EL (cell line): ENCODE data around the gene BCAS1.

Source experiments
- DNase-seq: peaks from one replicate; pipeline ENCODE4 v3.0.0-alpha.2; 2016

The BCAS1 gene

GRCh38 chr20:54044156-54044555, 26.2 kb downstream of the BCAS1 start:
- peak; percentile 10 for DNase-seq

- DNase-seq = no peak
These were observed 27.1 kb downstream of the BCAS1 start for GRCh38 chr20:54043076-54043967.

GRCh38 chr20:54042021-54042420, 28.4 kb downstream of the BCAS1 start:
- no peak for DNase-seq

- no peak for DNase-seq
These were observed 29.1 kb downstream of the BCAS1 start for GRCh38 chr20:54041336-54041735.

- no peak for DNase-seq
These were observed 29.9 kb downstream of the BCAS1 start for GRCh38 chr20:54040531-54040930.

GRCh38 chr20:54038961-54039360, 31.4 kb downstream of the BCAS1 start:
- no peak for DNase-seq

- DNase-seq = no peak
These were observed 32.9 kb downstream of the BCAS1 start for GRCh38 chr20:54037525-54037924.

- no peak for DNase-seq
These were observed 40.8 kb downstream of the BCAS1 start for GRCh38 chr20:54029643-54030042.

GRCh38 chr20:54029176-54029575, 41.2 kb downstream of the BCAS1 start:
- no peak for DNase-seq

- no peak for DNase-seq
These were observed 42.0 kb downstream of the BCAS1 start for GRCh38 chr20:54028276-54029011.

GRCh38 chr20:54027704-54028103, 42.7 kb downstream of the BCAS1 start:
- no peak for DNase-seq

GRCh38 chr20:54026295-54027064, 43.9 kb downstream of the BCAS1 start:
- no peak for DNase-seq

GRCh38 chr20:54025251-54025771, 45.1 kb downstream of the BCAS1 start:
- no peak for DNase-seq

GRCh38 chr20:54023406-54023805, 47.0 kb downstream of the BCAS1 start:
- no peak for DNase-seq

GRCh38 chr20:54021446-54022235, 48.8 kb downstream of the BCAS1 start:
- no peak for DNase-seq

GRCh38 chr20:54020868-54021267, 49.5 kb downstream of the BCAS1 start:
- DNase-seq = no peak

GRCh38 chr20:54020348-54020747, 50.0 kb downstream of the BCAS1 start:
- no peak for DNase-seq

GRCh38 chr20:54019585-54019984, 50.8 kb downstream of the BCAS1 start:
- no peak for DNase-seq

GRCh38 chr20:54019127-54019526, 51.3 kb downstream of the BCAS1 start:
- DNase-seq = no peak

- DNase-seq = no peak
These were observed 52.5 kb downstream of the BCAS1 start for GRCh38 chr20:54017846-54018245.

- DNase-seq = no peak
These were observed 54.9 kb downstream of the BCAS1 start for GRCh38 chr20:54015496-54015895.

- DNase-seq = no peak
These were observed 56.0 kb downstream of the BCAS1 start for GRCh38 chr20:54014293-54014926.
